H1 (cell line): ENCODE measurements around the gene PRCD. TPM values are rescaled to one million over a fixed set of nuclear protein-coding genes. Genes with fewer than 3 reads are reported as not detected.

Experiments
- KDM1A ChIP-seq: fragments of 200-600, 300-600 bp; sonication (generic); IDR thresholded peaks from 2 replicates; pipeline ENCODE4 v1.7.1; 2016; ENCODE audit warnings: mild to moderate bottlenecking, low read length, borderline replicate concordance
- RBBP5 ChIP-seq: IDR thresholded peaks from 2 replicates; pipeline ENCODE4 v1.7.1; 2012; ENCODE audit warnings: low read depth, mild to moderate bottlenecking, inconsistent platforms, low read length, moderate library complexity, borderline replicate concordance
- SIN3A ChIP-seq, 2 experiments: IDR thresholded peaks in 1 of 2; conservative IDR thresholded peaks in 1 of 2; 2 replicates each; pipeline ENCODE4 v1.6.1; 2011 to 2012; ENCODE audit warnings: low read length in 2 of 2, improper control_type of control experiment in 1 of 2, low read depth in 1 of 2, mild to moderate bottlenecking in 1 of 2
- polyA plus RNA-seq, 7 experiments: library from polyadenylated mRNA; depleted of rRNA in 3 of 7; stranded (reverse) in 5 of 7; unstranded in 2 of 7; fragments of >200 nt in 5 of 7; fragments of 200-250 nt in 2 of 7; gene quantifications; 1 replicate in 5 of 7; 2 replicates in 1 of 7; 4 replicates in 1 of 7; pipeline versions ENCODE4 v1.2.1 to v1.2.3, GENCODE V29; 2011 to 2013; ENCODE audit warnings: missing spikeins in 2 of 7, mixed read lengths in 2 of 7
- total RNA-seq: library from RNA; stranded (reverse); fragmentation: NEBNext Ultra II Directional; extraction: Animal tissue kit (Norgen Biotek cat#: 25700); gene quantifications from 2 replicates; pipeline ENCODE4 v1.2.1, GENCODE V29; 2021
- TF ChIP-seq, protein P1 (sequence below): fragments of 300-600 bp; sonication (generic); IDR thresholded peaks from 2 replicates; pipeline ENCODE4 v1.7.1; 2012; ENCODE audit warnings: low read length, moderate library complexity, mild to moderate bottlenecking, inconsistent platforms; ENCODE audit not compliant: insufficient replicate concordance

PRCD gene
- total and polyA plus RNA-seq, 2 of the 8 experiments (the other 6 are each of a cell fraction or from before 2014, with no cell fraction given) = 0.77 to 2.1 TPM

DNA sequence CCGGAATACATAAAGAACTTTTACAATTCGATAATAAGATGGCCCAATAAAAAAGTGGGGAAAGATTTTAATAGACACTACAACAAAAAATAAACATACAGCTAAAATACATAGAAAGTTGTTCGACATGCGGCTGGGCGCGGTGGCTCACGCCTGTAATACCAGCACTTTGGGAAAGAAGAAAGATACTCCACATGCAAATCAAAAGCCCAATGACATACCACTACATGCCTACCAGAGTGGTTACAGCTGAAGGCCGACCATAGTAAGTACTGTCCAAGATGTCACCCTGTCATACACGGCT is 9.3 kb downstream of the PRCD start (continued):
- TF ChIP-seq, protein P1, sequence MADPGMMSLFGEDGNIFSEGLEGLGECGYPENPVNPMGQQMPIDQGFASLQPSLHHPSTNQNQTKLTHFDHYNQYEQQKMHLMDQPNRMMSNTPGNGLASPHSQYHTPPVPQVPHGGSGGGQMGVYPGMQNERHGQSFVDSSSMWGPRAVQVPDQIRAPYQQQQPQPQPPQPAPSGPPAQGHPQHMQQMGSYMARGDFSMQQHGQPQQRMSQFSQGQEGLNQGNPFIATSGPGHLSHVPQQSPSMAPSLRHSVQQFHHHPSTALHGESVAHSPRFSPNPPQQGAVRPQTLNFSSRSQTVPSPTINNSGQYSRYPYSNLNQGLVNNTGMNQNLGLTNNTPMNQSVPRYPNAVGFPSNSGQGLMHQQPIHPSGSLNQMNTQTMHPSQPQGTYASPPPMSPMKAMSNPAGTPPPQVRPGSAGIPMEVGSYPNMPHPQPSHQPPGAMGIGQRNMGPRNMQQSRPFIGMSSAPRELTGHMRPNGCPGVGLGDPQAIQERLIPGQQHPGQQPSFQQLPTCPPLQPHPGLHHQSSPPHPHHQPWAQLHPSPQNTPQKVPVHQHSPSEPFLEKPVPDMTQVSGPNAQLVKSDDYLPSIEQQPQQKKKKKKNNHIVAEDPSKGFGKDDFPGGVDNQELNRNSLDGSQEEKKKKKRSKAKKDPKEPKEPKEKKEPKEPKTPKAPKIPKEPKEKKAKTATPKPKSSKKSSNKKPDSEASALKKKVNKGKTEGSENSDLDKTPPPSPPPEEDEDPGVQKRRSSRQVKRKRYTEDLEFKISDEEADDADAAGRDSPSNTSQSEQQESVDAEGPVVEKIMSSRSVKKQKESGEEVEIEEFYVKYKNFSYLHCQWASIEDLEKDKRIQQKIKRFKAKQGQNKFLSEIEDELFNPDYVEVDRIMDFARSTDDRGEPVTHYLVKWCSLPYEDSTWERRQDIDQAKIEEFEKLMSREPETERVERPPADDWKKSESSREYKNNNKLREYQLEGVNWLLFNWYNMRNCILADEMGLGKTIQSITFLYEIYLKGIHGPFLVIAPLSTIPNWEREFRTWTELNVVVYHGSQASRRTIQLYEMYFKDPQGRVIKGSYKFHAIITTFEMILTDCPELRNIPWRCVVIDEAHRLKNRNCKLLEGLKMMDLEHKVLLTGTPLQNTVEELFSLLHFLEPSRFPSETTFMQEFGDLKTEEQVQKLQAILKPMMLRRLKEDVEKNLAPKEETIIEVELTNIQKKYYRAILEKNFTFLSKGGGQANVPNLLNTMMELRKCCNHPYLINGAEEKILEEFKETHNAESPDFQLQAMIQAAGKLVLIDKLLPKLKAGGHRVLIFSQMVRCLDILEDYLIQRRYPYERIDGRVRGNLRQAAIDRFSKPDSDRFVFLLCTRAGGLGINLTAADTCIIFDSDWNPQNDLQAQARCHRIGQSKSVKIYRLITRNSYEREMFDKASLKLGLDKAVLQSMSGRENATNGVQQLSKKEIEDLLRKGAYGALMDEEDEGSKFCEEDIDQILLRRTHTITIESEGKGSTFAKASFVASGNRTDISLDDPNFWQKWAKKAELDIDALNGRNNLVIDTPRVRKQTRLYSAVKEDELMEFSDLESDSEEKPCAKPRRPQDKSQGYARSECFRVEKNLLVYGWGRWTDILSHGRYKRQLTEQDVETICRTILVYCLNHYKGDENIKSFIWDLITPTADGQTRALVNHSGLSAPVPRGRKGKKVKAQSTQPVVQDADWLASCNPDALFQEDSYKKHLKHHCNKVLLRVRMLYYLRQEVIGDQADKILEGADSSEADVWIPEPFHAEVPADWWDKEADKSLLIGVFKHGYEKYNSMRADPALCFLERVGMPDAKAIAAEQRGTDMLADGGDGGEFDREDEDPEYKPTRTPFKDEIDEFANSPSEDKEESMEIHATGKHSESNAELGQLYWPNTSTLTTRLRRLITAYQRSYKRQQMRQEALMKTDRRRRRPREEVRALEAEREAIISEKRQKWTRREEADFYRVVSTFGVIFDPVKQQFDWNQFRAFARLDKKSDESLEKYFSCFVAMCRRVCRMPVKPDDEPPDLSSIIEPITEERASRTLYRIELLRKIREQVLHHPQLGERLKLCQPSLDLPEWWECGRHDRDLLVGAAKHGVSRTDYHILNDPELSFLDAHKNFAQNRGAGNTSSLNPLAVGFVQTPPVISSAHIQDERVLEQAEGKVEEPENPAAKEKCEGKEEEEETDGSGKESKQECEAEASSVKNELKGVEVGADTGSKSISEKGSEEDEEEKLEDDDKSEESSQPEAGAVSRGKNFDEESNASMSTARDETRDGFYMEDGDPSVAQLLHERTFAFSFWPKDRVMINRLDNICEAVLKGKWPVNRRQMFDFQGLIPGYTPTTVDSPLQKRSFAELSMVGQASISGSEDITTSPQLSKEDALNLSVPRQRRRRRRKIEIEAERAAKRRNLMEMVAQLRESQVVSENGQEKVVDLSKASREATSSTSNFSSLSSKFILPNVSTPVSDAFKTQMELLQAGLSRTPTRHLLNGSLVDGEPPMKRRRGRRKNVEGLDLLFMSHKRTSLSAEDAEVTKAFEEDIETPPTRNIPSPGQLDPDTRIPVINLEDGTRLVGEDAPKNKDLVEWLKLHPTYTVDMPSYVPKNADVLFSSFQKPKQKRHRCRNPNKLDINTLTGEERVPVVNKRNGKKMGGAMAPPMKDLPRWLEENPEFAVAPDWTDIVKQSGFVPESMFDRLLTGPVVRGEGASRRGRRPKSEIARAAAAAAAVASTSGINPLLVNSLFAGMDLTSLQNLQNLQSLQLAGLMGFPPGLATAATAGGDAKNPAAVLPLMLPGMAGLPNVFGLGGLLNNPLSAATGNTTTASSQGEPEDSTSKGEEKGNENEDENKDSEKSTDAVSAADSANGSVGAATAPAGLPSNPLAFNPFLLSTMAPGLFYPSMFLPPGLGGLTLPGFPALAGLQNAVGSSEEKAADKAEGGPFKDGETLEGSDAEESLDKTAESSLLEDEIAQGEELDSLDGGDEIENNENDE = no peak
- TF ChIP-seq SIN3A (conservative IDR thresholded peaks at IDR 0.05 in 1 of 2, IDR thresholded peaks at IDR 0.05 in 1 of 2; ENCODE audit: low read depth in 1 of 2, low read length in 2 of 2) (no peak), RBBP5 (no peak), KDM1A (no peak)
